Activated T-helper 17 cell treated with anti-CD3 and anti-CD28 coated beads, Interleukin-2, amount 50 U/mL, for 72 hours (primary cell): Measurements from ENCODE around the gene PID1. TPM values are rescaled to one million over a fixed set of nuclear protein-coding genes. Genes with fewer than 3 reads are reported as not detected.
"Not testable (repeated sequence)": the region's sequence is repeated elsewhere in the genome, so short reads cannot be mapped to it uniquely, and the experiment has no call there.

ENCODE experiments used
- ATAC-seq: fragments of 150-1000 bp; cut with Tn5 transposase; replicated peaks from 2 replicates; pipeline ENCODE4 v1.10.0; 2021; ENCODE audit warnings: mild to moderate bottlenecking, moderate library complexity
- H3K27ac Mint-ChIP-seq: one replicate; pipeline ENCODE4 v1.8.0; 2022; ENCODE audit warnings: mixed read lengths
- H3K27me3 Mint-ChIP-seq: one replicate; pipeline ENCODE4 v1.8.0; 2022; ENCODE audit warnings: mixed read lengths
- H3K36me3 Mint-ChIP-seq: one replicate; pipeline ENCODE4 v1.8.0; 2022; ENCODE audit warnings: low read depth, mild to moderate bottlenecking, mixed read lengths
- H3K4me1 Mint-ChIP-seq: one replicate; pipeline ENCODE4 v1.8.0; 2022; ENCODE audit warnings: mixed read lengths
- H3K4me3 Mint-ChIP-seq: one replicate; pipeline ENCODE4 v1.8.0; 2022; ENCODE audit warnings: mild to moderate bottlenecking, mixed read lengths
- H3K9me3 Mint-ChIP-seq: one replicate; pipeline ENCODE4 v1.8.0; 2022; ENCODE audit warnings: mixed read lengths
- total RNA-seq, 2 donors: library from RNA; stranded (reverse); gene quantifications; one replicate each; pipeline ENCODE4 v1.2.3, GENCODE V29; 2022

Gene PID1
- total RNA-seq, 2 donors from 2014 or later, result not detected

DNA sequence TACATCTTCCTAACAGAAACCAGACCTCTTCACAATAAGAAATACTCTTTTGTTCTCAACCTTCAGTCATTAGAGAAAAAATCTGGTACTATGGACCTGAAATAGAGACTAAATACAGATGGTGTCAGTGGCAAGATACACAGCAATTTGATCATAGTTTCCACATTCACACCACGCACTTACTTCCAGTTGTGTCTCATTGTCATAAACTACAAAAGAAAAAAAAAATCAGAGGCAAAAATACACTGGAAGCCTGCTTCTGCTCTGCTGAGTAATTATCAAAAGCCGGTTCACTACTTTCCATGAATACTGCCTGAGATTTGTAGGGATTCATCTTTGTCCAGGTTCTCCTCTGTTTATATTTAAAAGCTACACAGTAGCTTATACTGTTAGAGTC, 182.6 kb downstream of the PID1 start:
- no peak overlapping the region for H3K27ac Mint-ChIP-seq

DNA sequence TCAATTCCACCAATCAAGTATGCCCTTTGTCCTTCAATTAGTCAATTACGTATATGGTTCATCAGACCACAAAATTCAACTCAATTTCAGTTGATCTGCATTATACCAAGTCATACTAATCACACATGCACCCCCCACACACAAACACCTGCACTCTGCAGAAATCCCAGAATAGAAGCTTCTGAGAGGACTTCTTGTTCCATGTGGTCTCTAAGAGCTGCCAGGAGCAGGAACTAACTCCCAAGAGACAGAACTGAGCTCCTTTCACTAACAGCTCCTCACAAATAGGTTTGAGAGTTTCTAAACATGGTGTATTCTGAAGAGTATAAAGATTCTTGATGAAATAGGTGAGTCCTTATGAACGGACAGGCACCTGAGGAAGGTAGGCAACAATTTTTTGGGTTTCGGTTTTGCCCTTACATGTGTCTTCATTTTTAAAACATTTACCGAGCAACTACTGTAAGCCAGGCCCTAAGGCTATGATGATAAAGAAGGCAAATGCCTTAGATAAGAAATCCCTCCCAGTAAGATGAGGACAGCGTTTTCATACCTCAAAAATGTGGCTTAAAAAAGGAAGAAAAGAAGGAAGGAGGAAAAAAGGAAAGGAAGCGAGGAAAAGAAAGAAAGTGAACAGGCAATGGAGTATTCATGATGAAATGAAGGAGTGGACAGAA, 183.1 kb downstream of the PID1 start:
- Mint-ChIP-seq H3K4me1 (no peaks in the 10 kb centered on the region), H3K9me3 (no peaks in the 10 kb centered on the region)

More for the DNA sequence above, 182.6 kb downstream of the PID1 start:
- Mint-ChIP-seq H3K9me3 (no peaks in the 10 kb centered on the region), H3K27me3 (no peaks in the 10 kb centered on the region), H3K4me3 (no peak overlapping the region), H3K4me1 (no peaks in the 10 kb centered on the region), H3K36me3 (no peaks in the 10 kb centered on the region)
- ATAC-seq, result no peak

DNA sequence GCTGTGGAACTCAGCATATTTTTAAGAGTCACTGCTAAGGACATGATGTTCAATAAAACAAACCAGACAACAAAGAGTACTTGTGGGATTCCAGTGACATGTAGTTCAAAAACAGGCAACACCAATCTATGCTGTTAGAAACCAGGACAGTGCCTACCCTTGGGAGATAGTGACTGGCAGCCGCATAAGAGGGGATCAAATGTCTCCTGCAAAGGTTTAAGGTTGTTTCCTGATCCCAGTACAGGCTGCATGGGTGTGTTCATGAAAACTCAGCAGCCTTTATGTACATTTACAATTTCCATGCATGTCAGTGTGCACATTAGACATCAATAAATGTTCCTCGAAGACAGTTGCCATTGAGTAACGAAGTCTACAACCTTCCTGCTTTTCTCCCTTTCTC, 183.8 kb downstream of the PID1 start:
- Mint-ChIP-seq H3K27me3 (no peaks in the 10 kb centered on the region), H3K36me3 (no peaks in the 10 kb centered on the region), H3K9me3 (no peaks in the 10 kb centered on the region), H3K27ac (no peak overlapping the region), H3K4me3 (no peak overlapping the region), H3K4me1 (no peaks in the 10 kb centered on the region)
- ATAC-seq, result no peak

More for the DNA sequence above, 183.1 kb downstream of the PID1 start:
- Mint-ChIP-seq H3K36me3 (no peaks in the 10 kb centered on the region), H3K27ac (no peak overlapping the region), H3K27me3 (no peaks in the 10 kb centered on the region), H3K4me3 (no peak overlapping the region)
- ATAC-seq, result no peak

DNA sequence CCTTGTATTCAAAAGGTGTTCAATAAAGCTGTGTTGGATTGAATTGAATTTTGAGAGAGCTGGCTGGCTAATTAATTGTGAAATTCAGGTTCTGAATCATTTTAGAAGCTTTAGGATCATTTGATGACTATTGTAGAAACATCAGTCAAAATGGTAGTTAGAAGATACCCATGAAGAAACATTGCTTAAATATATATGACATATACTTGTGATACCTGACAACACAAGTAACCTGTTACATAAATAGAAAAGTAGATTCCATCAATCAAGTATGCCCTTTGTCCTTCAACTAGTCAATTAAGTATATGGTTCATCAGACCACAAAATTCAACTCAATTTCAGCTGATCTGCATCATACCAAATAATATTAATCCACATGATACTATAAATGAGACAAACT, 185.6 kb downstream of the PID1 start:
- Mint-ChIP-seq H3K4me3 (no peak overlapping the region), H3K36me3 (no peaks in the 10 kb centered on the region), H3K9me3 (peaks cover 4% of the 10 kb centered on the region), H3K4me1 (no peaks in the 10 kb centered on the region), H3K27me3 (no peaks in the 10 kb centered on the region), H3K27ac (no peak overlapping the region)
- ATAC-seq, result no peak

DNA sequence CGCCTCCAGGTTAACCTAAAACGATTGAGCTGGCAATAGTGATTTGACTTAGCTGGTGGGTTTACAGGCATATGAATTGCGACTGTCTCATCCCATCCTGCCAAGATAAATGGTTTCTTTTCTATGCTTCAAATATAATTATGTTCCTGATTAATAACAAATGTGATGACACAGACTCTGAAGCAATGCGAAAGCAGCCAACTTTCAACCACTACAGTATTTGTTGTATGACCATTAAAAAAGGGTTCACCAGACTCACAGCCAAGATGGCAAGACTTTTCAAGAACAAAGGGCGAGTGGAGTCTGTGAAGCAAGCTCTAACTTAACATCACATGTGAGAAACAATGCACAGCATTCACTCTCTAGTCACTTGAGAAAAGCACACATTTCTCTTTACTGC, 186.6 kb downstream of the PID1 start:
- Mint-ChIP-seq H3K4me3 (no peak overlapping the region), H3K27me3 (no peaks in the 10 kb centered on the region), H3K4me1 (no peaks in the 10 kb centered on the region), H3K27ac (no peak overlapping the region), H3K9me3 (peaks cover 8% of the 10 kb centered on the region), H3K36me3 (no peaks in the 10 kb centered on the region)
- ATAC-seq, result no peak

DNA sequence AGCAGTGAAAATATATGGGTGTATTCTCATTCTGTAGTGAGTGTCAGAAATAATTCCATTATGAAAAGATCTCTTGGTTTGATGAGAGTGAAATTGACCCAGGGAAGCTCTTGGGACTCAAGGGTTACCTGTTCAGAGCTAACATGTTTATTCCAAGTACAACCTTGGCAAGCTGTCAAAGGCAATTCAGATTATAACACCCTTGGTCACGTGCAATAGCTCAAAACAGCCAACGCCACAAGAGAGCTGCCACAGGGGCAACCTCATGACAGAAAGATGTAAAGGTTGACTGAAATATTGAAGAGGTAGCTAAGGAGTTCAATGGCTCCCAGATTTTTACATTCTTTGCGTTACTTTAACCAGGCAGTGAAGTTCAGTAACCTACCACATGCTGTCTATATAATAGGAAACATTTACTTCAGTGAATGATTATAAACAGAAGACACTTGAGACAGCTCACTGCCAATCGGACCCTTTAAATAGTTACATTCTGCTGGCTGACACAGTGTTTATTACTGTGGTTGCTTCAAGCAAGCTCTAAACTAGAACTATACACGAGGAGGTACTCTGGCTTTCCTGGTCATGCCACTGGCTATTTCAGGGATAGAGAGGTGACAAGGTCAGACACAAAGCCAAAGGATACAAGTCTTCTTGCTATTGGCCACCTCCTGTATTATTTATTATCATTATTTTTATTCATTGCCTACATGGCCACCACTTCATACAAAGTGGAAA, 187.3 kb downstream of the PID1 start:
- no peaks in the 10 kb centered on the region for H3K36me3 Mint-ChIP-seq
- H3K27me3 Mint-ChIP-seq, result no peaks in the 10 kb centered on the region
- H3K4me3 Mint-ChIP-seq, result no peak overlapping the region
- H3K9me3 Mint-ChIP-seq, result peaks cover 9% of the 10 kb centered on the region
- no peak overlapping the region for H3K27ac Mint-ChIP-seq
- no peaks in the 10 kb centered on the region for H3K4me1 Mint-ChIP-seq
- ATAC-seq, result no peak

DNA sequence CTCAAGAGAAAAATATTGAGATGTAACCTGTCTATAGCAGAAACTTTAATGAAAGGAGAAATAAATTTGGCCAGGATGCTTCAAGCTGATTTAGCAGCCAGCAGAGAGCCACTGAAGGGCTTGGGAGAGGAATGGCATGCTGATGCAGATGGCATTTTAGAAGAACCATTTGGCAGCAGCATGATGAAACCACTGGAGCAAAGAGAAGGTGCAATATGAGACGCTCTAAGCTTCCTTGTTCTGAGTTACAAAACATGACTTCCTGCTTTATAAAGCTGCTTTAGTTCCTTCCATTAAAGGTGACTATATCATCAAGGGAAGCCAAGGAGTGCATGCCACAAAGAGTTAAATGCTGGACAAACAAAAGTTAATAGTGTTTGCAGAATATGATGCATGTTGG, 189.7 kb downstream of the PID1 start:
- H3K27ac Mint-ChIP-seq, result no peak overlapping the region
- peaks cover 15% of the 10 kb centered on the region for H3K9me3 Mint-ChIP-seq
- H3K36me3 Mint-ChIP-seq, result no peaks in the 10 kb centered on the region
- no peaks in the 10 kb centered on the region for H3K4me1 Mint-ChIP-seq
- H3K27me3 Mint-ChIP-seq, result no peaks in the 10 kb centered on the region
- no peak overlapping the region for H3K4me3 Mint-ChIP-seq
- ATAC-seq, result no peak

DNA sequence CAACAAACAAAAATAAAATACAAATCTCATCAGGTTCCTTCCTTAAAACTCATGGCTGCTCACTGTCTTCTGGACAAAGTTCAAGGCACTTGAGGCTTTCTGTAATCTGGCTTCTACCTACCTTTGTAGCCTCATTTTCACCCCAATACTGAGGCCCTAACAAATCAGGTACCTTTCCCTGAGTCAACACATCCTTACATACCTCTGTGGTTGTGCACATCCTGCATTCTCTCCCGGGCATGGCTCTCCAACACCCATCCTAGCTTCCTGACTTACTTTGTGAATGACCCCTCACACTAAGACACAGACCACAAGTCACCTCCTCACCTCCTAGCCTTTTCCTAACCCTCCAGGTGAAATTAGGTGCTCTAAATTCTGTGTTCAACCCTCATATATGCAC, 190.9 kb downstream of the PID1 start:
- Mint-ChIP-seq H3K4me1 (no peaks in the 10 kb centered on the region), H3K27me3 (no peaks in the 10 kb centered on the region), H3K36me3 (no peaks in the 10 kb centered on the region), H3K9me3 (peaks cover 22% of the 10 kb centered on the region), H3K4me3 (no peak overlapping the region), H3K27ac (no peak overlapping the region)
- ATAC-seq, result no peak

DNA sequence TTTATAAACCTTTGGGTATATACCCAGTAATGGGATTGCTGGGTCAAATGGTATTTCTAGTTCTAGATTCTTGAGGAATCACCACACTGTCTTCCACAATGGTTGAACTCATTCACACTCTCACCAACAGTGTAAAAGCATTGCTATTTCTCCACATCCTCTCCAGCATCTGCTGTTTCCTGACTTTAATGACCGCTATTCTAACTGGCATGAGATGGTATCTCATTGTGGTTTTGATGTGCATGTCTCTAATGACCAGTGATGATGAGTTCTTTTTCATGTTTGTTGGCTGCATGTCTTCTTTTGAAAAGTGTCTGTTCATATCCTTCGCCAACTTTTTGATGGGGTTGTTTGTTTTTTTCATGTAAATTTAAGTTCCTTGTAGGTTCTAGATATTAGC, 194.2 kb downstream of the PID1 start:
- H3K4me3 Mint-ChIP-seq, ATAC-seq, H3K4me1 Mint-ChIP-seq, H3K27ac Mint-ChIP-seq, H3K36me3 Mint-ChIP-seq, H3K27me3 Mint-ChIP-seq: not testable (repeated sequence)
- H3K9me3 Mint-ChIP-seq, result peaks cover 22% of the 10 kb centered on the region

DNA sequence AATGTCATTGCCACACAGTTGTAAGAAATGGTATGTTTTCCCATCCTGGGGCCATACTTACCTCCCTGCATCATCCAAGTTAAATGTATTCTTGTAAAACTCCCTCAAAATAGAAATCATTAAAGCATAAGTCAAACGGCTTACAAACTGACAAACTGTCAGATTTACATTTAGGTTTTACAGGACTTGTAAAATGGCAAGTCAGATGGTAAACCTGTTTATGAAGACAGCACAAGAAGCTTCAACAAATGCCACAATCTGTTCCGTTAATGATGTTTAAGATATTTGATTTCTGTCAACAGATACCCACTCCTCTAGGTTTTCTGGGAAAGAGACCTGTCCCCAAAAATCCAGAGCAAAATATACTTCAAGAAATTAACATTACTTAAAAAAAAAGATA, 197.2 kb downstream of the PID1 start:
- H3K27me3 Mint-ChIP-seq, result no peaks in the 10 kb centered on the region
- no peak overlapping the region for H3K4me3 Mint-ChIP-seq
- no peaks in the 10 kb centered on the region for H3K4me1 Mint-ChIP-seq
- H3K27ac Mint-ChIP-seq, result no peak overlapping the region
- H3K9me3 Mint-ChIP-seq, result peaks cover 15% of the 10 kb centered on the region
- no peaks in the 10 kb centered on the region for H3K36me3 Mint-ChIP-seq
- ATAC-seq, result no peak

DNA sequence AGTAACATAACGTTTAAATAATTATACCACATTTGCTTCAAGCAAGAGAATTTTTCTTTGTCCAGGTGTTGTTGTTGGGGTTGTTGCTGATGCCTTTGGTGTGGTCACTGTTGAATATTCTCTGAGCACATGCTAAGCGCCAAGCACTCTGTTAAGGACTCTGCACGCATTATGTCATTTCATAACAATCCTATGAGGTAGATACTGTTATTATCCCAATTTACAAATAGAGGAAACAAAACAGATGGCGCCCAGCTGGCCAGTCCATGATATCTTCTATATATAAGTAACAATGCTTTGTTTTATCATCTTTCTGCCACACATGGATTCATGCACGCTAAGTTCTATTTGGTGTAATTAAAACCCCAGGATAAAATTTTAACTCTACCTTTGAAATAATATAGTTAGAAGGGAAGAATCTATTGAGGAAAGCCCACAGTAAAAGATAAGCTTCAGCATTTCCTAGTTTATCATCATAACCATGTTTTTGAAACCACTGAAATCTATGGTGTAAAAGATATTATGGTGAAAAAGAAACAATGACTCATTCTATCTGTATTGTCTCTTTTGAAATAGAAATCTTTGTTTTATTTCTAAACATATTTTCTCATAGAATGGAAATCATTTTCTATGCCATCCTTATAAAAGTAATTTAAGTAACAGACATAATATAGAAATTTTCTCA, 199.7 kb downstream of the PID1 start:
- ATAC-seq, result no peak
- Mint-ChIP-seq H3K4me3 (no peak overlapping the region), H3K4me1 (no peaks in the 10 kb centered on the region), H3K27ac (no peak overlapping the region), H3K9me3 (peaks cover 10% of the 10 kb centered on the region), H3K36me3 (no peaks in the 10 kb centered on the region), H3K27me3 (no peaks in the 10 kb centered on the region)

DNA sequence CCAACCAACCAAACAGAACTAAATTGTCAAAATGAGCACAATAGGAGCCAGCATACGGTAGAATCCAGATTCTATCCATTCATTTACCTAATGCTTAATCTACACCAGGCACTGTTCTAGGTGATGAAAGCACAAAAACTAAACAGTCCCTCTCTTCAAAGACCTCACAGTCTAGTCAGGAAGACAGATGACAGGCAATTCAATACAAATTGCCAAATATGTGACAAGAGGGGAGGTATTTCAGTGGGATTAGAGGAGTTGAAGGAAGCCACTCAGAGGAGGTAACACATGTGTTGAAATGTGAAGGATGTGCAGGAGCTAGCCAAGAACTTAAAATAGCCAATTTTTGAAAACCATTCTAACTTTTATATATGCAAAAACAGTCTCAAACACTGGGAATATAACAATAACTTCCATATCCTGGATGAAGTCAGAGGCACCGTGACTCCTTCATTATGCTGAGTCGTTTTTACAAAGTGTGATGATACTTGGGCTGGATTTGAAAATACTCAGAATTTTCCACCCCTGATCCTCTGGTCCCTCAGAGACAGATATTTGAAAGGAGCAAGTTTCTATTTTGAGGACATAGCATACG, 204.9 kb downstream of the PID1 start:
- no peaks in the 10 kb centered on the region for H3K27me3 Mint-ChIP-seq
- H3K9me3 Mint-ChIP-seq, result peaks cover 12% of the 10 kb centered on the region
- H3K27ac Mint-ChIP-seq, result no peak overlapping the region
- no peaks in the 10 kb centered on the region for H3K36me3 Mint-ChIP-seq
- no peak for ATAC-seq
- no peaks in the 10 kb centered on the region for H3K4me1 Mint-ChIP-seq
- no peak overlapping the region for H3K4me3 Mint-ChIP-seq

DNA sequence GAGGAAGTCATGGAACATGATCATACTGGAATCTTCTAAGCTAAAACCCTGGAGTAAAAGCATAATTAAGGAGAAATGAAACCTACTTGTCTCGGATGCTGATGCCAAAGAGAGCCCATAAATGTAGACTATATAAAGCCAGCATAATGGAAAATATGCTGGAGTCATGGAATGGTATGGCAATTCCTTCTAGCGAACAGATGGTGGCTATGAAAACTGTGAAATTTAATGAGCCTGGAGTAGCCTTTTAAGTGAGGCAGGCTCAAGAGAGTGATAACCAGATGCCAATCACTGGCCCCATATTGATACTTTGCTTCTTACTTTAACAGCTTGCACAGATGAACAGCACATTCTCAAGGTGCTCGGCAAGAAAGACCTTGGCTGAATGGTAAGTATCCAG, 206.3 kb downstream of the PID1 start:
- H3K36me3 Mint-ChIP-seq, result no peaks in the 10 kb centered on the region

DNA sequence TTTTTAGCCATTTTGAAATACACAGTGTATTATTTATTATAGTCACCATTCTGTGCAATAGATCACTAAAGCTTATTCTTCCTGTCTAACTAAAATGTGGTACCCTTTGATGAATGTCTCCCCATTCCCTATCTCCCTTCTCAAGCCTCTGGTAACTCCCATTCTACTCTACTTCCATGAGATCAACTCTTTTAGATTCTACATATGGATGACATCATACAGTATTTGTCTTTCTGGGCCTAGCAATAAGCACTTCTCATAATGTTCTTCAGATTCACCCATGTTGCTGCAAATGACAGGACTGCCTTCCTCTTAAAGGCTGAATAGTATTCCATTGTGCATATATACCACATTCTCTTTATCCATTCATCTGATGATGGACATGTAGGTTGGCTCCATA, 210.9 kb downstream of the PID1 start:
- H3K27me3 Mint-ChIP-seq, result no peaks in the 10 kb centered on the region
- H3K9me3 Mint-ChIP-seq, result peaks cover 13% of the 10 kb centered on the region
- ATAC-seq, result no peak
- H3K4me1 Mint-ChIP-seq, result no peaks in the 10 kb centered on the region
- H3K27ac Mint-ChIP-seq, result no peak overlapping the region
- H3K4me3 Mint-ChIP-seq, result no peak overlapping the region
- no peaks in the 10 kb centered on the region for H3K36me3 Mint-ChIP-seq

More for the DNA sequence above, 206.3 kb downstream of the PID1 start:
- H3K4me1 Mint-ChIP-seq, result no peaks in the 10 kb centered on the region
- peaks cover 16% of the 10 kb centered on the region for H3K9me3 Mint-ChIP-seq
- ATAC-seq, result no peak
- no peak overlapping the region for H3K27ac Mint-ChIP-seq
- H3K4me3 Mint-ChIP-seq, result no peak overlapping the region
- no peaks in the 10 kb centered on the region for H3K27me3 Mint-ChIP-seq
